GM19238 (cell line): ENCODE results near the gene ITGB3.

Experiments
- DNase-seq: peaks from one replicate; pipeline ENCODE4 v3.0.0; 2011; ENCODE audit warnings: low spot score; ENCODE audit not compliant: insufficient read length

Gene ITGB3

GRCh38 chr17:47274319-47275069 lies 20.9 kb downstream of the ITGB3 start:
- DNase-seq, result no peak

- no peak for DNase-seq
These were observed 21.8 kb downstream of the ITGB3 start for GRCh38 chr17:47275245-47275984.

- no peak for DNase-seq
These were observed 22.8 kb downstream of the ITGB3 start for GRCh38 chr17:47276444-47276843.

GRCh38 chr17:47276868-47277267 lies 23.2 kb downstream of the ITGB3 start:
- no peak for DNase-seq

- no peak for DNase-seq
These were observed 24.3 kb downstream of the ITGB3 start for GRCh38 chr17:47277921-47278320.

- no peak for DNase-seq
These were observed 24.9 kb downstream of the ITGB3 start for GRCh38 chr17:47278561-47278960.

GRCh38 chr17:47279062-47279801 lies 25.6 kb downstream of the ITGB3 start:
- DNase-seq, result peak; percentile 76

GRCh38 chr17:47280072-47280811 lies 26.6 kb downstream of the ITGB3 start:
- no peak for DNase-seq

GRCh38 chr17:47281216-47281615 lies 27.6 kb downstream of the ITGB3 start:
- DNase-seq, result no peak

GRCh38 chr17:47285003-47285402 lies 31.4 kb downstream of the ITGB3 start:
- DNase-seq, result no peak

- peak; percentile 44 for DNase-seq
These were observed 32.7 kb downstream of the ITGB3 start for GRCh38 chr17:47286198-47286914.

- no peak for DNase-seq
These were observed 33.4 kb downstream of the ITGB3 start for GRCh38 chr17:47287068-47287467.

GRCh38 chr17:47287639-47288038 lies 34.0 kb downstream of the ITGB3 start:
- no peak for DNase-seq

GRCh38 chr17:47288531-47289116 lies 35.0 kb downstream of the ITGB3 start:
- no peak for DNase-seq

GRCh38 chr17:47289302-47289701 lies 35.7 kb downstream of the ITGB3 start:
- no peak for DNase-seq

GRCh38 chr17:47290870-47291241 lies 37.2 kb downstream of the ITGB3 start:
- DNase-seq, result no peak

- DNase-seq, result no peak
These were observed 37.7 kb downstream of the ITGB3 start for GRCh38 chr17:47291242-47291873.

GRCh38 chr17:47292206-47292605 lies 38.6 kb downstream of the ITGB3 start:
- DNase-seq, result no peak

GRCh38 chr17:47295037-47295873 lies 41.6 kb downstream of the ITGB3 start:
- no peak for DNase-seq
